SU-DHL-6 (cell line): Measurements from ENCODE around the gene DNASE1L1.

ENCODE experiments used
- H2AFZ ChIP-seq: fragments of 200-600 bp; sonication (generic); 2 replicates; pipeline ENCODE4 v1.6.1; 2014; ENCODE audit warnings: low read depth, mild to moderate bottlenecking, moderate library complexity, mixed read lengths, antibody characterized with exemption, low read length; ENCODE audit not compliant: severe bottlenecking
- H3F3A ChIP-seq: fragments of 200-600 bp; shearing (Covaris generic); 2 replicates; pipeline ENCODE4 v1.6.0; 2016; ENCODE audit warnings: antibody characterized with exemption, mild to moderate bottlenecking; ENCODE audit not compliant: insufficient read depth
- H3K27ac ChIP-seq: fragments of 200-600 bp; sonication (generic); 2 replicates; pipeline ENCODE4 v1.5.1; 2016; ENCODE audit warnings: low read depth, mild to moderate bottlenecking, low read length, moderate library complexity, mixed read lengths
- H3K27me3 ChIP-seq: fragments of 200-600 bp; sonication (generic), shearing (Covaris generic); 2 replicates; pipeline ENCODE4 v1.6.0; 2014; ENCODE audit warnings: mild to moderate bottlenecking, low read length
- H3K36me3 ChIP-seq: fragments of 200-600 bp; sonication (generic); 2 replicates; pipeline ENCODE4 v1.6.1; 2014; ENCODE audit warnings: mild to moderate bottlenecking, low read length, mixed read lengths
- H3K4me2 ChIP-seq: fragments of 300-600, 200-600 bp; shearing (Covaris generic), sonication (generic); 2 replicates; pipeline ENCODE4 v1.6.0; 2014; ENCODE audit warnings: low read length, low read depth, mild to moderate bottlenecking; ENCODE audit not compliant: poor library complexity, severe bottlenecking
- H3K4me3 ChIP-seq: fragments of 200-600 bp; sonication (generic); 2 replicates; pipeline ENCODE4 v1.5.1; 2014; ENCODE audit warnings: antibody characterized with exemption, low read length, mild to moderate bottlenecking, mixed read lengths; ENCODE audit not compliant: insufficient read depth, poor library complexity, severe bottlenecking
- H3K79me2 ChIP-seq: fragments of 200-600 bp; sonication (generic); 2 replicates; pipeline ENCODE4 v1.6.1; 2014; ENCODE audit warnings: mild to moderate bottlenecking, low read length, moderate library complexity; ENCODE audit not compliant: insufficient read depth
- H3K9ac ChIP-seq: fragments of 200-600 bp; sonication (generic); 2 replicates; pipeline ENCODE4 v1.7.0; 2014; ENCODE audit warnings: mild to moderate bottlenecking, low read length
- H3K9me2 ChIP-seq: fragments of 200-600 bp; sonication (generic); replicated peaks from 2 replicates; pipeline ENCODE4 v1.6.1; 2014; ENCODE audit warnings: low read length; ENCODE audit not compliant: insufficient read depth
- H3K9me3 ChIP-seq: fragments of 200-600 bp; sonication (generic); 2 replicates; pipeline ENCODE4 v1.6.1; 2014; ENCODE audit warnings: low read length, mixed read lengths; ENCODE audit not compliant: insufficient read depth
- H4K20me1 ChIP-seq: fragments of 200-600 bp; sonication (generic); 2 replicates; pipeline ENCODE4 v1.6.1; 2014; ENCODE audit warnings: low read depth, mild to moderate bottlenecking, antibody characterized with exemption, low read length, moderate library complexity, mixed read lengths
- EZH2phosphoT487 ChIP-seq: fragments of 200-600 bp; sonication (generic), shearing (Covaris generic); conservative IDR thresholded peaks from 2 replicates; pipeline ENCODE4 v1.6.1; 2018; ENCODE audit warnings: mild to moderate bottlenecking, antibody characterized with exemption, low read length, moderate library complexity, mixed read lengths
- TF ChIP-seq, protein P1 (sequence below): fragments of 200-600 bp; sonication (generic); IDR thresholded peaks from one replicate; pipeline ENCODE4 v1.5.1; 2017; ENCODE audit warnings: antibody characterized with exemption, mild to moderate bottlenecking, low read length, moderate library complexity; ENCODE audit not compliant: insufficient read depth, poor library complexity, severe bottlenecking

The DNASE1L1 gene

DNA sequence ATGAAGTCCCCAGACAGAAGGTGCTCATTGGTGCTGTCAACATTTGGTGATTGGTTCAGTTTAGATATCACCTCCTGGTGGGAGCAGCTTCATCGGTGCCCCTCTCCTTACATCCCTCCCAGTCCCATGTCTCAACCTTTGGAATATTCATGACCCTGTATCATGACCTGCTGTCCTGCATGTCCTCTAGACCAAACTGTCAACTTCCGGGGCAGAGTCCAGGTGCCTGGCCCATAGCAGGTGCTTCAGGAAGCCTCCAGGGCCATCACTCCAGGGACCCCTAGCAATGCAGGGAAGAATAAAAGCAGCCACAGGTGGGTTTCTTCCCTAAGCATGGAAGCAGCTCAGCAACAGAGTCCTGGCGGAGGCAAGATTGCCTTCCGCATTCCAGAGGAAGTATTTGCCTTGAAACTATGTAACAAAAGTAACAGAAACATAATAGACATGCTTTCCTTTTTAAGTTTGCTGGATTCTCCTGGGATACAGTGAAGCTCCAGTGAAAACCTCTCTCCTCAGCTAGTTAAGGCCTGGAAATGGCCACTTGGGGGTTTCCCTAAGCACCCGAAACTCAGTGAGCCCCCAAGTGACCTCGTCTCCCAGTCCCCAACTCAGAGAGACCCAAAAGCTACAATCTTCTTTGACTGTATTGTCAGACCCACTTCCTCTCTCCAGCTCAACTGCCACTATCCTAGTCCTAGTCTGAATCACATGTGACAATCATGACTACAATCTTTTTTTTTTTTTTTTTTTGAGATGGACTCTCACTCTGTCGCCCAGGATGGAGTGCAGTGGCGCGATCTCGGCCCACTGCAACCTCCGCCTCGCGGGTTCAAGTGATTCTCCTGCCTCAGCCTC, 18.1 kb upstream of the DNASE1L1 start:
- Histone ChIP-seq H3K4me3 (no peak overlapping the region), H3F3A (no peaks in the 10 kb centered on the region), H3K9me3 (no peaks in the 10 kb centered on the region), H3K79me2 (peaks cover 9% of the 10 kb centered on the region; the same call in 1 of the 2 replicates), H3K27me3 (no peaks in the 10 kb centered on the region), H2AFZ (no peak overlapping the region), H3K27ac (no peak overlapping the region), H4K20me1 (no peaks in the 10 kb centered on the region), H3K9ac (no peak overlapping the region), H3K4me2 (no peak overlapping the region), H3K9me2 (no peaks in the 10 kb centered on the region), H3K36me3 (no peaks in the 10 kb centered on the region)
- TF ChIP-seq EZH2phosphoT487 = no peak

DNA sequence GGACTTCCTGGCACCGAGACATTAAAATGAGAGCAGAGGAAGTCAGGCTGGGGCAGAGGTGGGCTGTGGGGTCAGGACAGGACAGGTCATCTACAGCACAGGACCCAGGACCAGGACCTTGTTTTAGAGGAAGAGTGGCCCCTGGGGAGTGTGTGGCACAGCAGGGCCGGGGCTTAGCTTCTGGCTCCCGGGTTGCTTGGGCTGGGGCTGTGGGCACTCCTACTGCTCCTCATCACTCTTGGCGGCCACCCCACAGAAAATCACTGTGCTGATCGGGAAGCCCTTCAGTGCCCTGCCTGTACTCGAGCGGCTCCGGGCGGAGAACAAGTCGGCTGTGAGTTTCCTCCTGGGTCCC, 11.3 kb upstream of the DNASE1L1 start:
- TF ChIP-seq, protein P1, sequence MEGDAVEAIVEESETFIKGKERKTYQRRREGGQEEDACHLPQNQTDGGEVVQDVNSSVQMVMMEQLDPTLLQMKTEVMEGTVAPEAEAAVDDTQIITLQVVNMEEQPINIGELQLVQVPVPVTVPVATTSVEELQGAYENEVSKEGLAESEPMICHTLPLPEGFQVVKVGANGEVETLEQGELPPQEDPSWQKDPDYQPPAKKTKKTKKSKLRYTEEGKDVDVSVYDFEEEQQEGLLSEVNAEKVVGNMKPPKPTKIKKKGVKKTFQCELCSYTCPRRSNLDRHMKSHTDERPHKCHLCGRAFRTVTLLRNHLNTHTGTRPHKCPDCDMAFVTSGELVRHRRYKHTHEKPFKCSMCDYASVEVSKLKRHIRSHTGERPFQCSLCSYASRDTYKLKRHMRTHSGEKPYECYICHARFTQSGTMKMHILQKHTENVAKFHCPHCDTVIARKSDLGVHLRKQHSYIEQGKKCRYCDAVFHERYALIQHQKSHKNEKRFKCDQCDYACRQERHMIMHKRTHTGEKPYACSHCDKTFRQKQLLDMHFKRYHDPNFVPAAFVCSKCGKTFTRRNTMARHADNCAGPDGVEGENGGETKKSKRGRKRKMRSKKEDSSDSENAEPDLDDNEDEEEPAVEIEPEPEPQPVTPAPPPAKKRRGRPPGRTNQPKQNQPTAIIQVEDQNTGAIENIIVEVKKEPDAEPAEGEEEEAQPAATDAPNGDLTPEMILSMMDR = no peak
- TF ChIP-seq EZH2phosphoT487 = no peak
- Histone ChIP-seq H3F3A (no peaks in the 10 kb centered on the region), H3K79me2 (no peaks in the 10 kb centered on the region), H3K27me3 (no peaks in the 10 kb centered on the region), H3K4me2 (no peak overlapping the region), H3K36me3 (no peaks in the 10 kb centered on the region), H4K20me1 (no peaks in the 10 kb centered on the region), H2AFZ (no peak overlapping the region), H3K27ac (no peak overlapping the region), H3K9me2 (no peaks in the 10 kb centered on the region), H3K9ac (no peak overlapping the region), H3K9me3 (no peaks in the 10 kb centered on the region), H3K4me3 (no peak overlapping the region)

DNA sequence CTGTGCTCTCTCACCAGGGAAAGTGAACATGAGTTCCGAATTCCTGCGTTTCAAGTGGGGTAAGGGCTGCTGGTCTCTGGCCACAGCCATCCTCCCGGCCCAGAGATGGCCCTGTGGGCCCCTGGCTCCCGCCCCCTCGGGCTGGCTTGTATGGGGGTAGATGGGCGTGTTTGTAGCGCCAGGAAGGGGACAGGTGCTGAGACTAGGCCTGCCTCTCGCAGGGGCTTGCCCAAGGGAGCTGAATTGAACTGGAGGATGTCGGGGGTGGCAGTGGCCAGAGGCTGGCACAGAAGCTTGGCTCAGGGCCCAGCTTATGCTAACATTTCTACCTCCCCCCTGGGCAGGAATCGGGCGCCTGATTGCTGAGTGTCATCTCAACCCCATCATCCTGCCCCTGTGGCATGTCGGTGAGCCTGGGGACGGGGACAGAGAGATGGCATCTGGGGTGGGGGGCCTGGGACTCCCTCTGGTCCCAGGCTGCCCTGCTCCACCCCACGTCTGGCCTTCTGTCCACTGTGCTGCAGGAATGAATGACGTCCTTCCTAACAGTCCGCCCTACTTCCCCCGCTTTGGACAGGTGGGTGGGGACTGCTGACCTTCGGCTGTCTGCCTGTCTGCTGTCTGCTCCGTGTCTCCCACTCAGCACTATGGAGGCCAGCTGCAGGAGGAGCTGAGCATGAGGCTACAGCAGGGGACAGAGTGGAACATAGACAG, 10.8 kb upstream of the DNASE1L1 start:
- Histone ChIP-seq H2AFZ (no peak overlapping the region), H3F3A (no peaks in the 10 kb centered on the region), H3K9me2 (no peaks in the 10 kb centered on the region), H4K20me1 (no peaks in the 10 kb centered on the region), H3K9ac (no peak overlapping the region), H3K27me3 (no peaks in the 10 kb centered on the region), H3K27ac (no peak overlapping the region), H3K4me2 (no peak overlapping the region), H3K4me3 (no peak overlapping the region), H3K9me3 (no peaks in the 10 kb centered on the region), H3K36me3 (no peaks in the 10 kb centered on the region), H3K79me2 (no peaks in the 10 kb centered on the region)
- TF ChIP-seq, protein P1 = no peak
- no peak for TF ChIP-seq EZH2phosphoT487

DNA sequence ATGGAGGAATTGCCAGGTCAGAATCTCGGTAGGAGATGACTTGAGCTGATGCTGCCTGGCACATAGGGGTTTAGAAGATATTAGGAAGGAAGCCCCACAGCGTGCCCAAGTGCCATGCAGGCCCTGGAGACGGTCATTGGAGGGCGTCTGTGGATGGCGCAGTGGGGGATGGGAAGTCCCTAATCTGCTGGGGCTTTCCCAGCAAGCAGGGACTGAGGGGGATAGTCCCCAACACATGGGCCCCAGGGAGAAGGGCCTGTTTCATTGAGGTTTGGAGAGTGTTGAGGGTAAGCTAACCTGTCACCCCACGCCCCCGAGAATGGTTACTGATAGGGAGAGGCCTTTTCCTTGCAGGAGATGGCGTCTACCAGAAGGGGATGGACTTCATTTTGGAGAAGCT, 10.1 kb upstream of the DNASE1L1 start:
- Histone ChIP-seq H3K4me2 (no peak overlapping the region), H3K27me3 (no peaks in the 10 kb centered on the region), H3K9me3 (no peaks in the 10 kb centered on the region), H3K27ac (no peak overlapping the region), H3K36me3 (no peaks in the 10 kb centered on the region), H4K20me1 (no peaks in the 10 kb centered on the region), H3K9ac (no peak overlapping the region), H3K9me2 (no peaks in the 10 kb centered on the region), H3F3A (no peaks in the 10 kb centered on the region), H2AFZ (no peak overlapping the region), H3K4me3 (no peak overlapping the region), H3K79me2 (no peaks in the 10 kb centered on the region)
- TF ChIP-seq, protein P1 = no peak
- no peak for TF ChIP-seq EZH2phosphoT487
